ENCODE measurements around the gene PCDHAC2. TPM values are rescaled to one million over a fixed set of nuclear protein-coding genes. Genes with fewer than 3 reads are reported as not detected.

The PCDHAC2 gene
- total and polyA plus RNA-seq, 2 of the 4 experiments (the other 2 are of a cell fraction) = not detected

GRCh38 chr5:140989254-140990020 lies 23.2 kb downstream of the PCDHAC2 start:
- H3K27me3 ChIP-seq (ENCODE audit: control insufficient read depth, insufficient read depth, low read length) = no peaks in the 10 kb centered on the region
- H3K23ac ChIP-seq (ENCODE audit: low read depth, low read length) = no peak overlapping the region
- DNase-seq (no peak), ATAC-seq (ENCODE audit: low read depth) (no peak)
- TF ChIP-seq CTCF (conservative IDR thresholded peaks at IDR 0.05; ENCODE audit: low read depth, low read length) = no peak
- TF ChIP-seq CEBPB (IDR thresholded peaks at IDR 0.05; ENCODE audit: low read depth, low read length) = no peak
- no peak for TF ChIP-seq RAD21 (IDR thresholded peaks at IDR 0.05; ENCODE audit: low read length)
- no peak for TF ChIP-seq MAFK (IDR thresholded peaks at IDR 0.05; ENCODE audit: low read depth, low read length)
- no peak for TF ChIP-seq RCOR1 (IDR thresholded peaks at IDR 0.05; ENCODE audit: insufficient replicate concordance, low read length)
- no peak for TF ChIP-seq USF2 (IDR thresholded peaks at IDR 0.05; ENCODE audit: low read depth, low read length)
- TF ChIP-seq MAZ (IDR thresholded peaks at IDR 0.05; ENCODE audit: borderline replicate concordance, low read depth, low read length) = no peak
- TF ChIP-seq FOS (IDR thresholded peaks at IDR 0.05; ENCODE audit: low read depth, low read length) = no peak
- no peak for TF ChIP-seq MXI1 (IDR thresholded peaks at IDR 0.05; ENCODE audit: borderline replicate concordance, low read depth, low read length)
- H3K4ac ChIP-seq (ENCODE audit: low read depth, low read length) = no peak overlapping the region
- H3K4me3 ChIP-seq (ENCODE audit: insufficient read depth, low read depth, low read length) = no peak overlapping the region
- no peak overlapping the region for H2BK15ac ChIP-seq (ENCODE audit: low read depth, low read length)
- 10% methylated on average over 1 of the region's 7 CpGs; no CpG with 5 or more reads in 1 of the 2 experiments for WGBS, 2 experiments (ENCODE audit: extremely low coverage in 2 of 2, insufficient read length in 1 of 2)
- no peak overlapping the region for H3K27ac ChIP-seq (ENCODE audit: insufficient read depth, low read length)
- dilution Hi-C loops (cut with HindIII; ENCODE audit: low sequenced_read_pairs, unreplicated experiment) (no loop called here), intact Hi-C loops (cut with micrococcal nuclease) (no loop called here), in situ Hi-C loops (cut with MboI; ENCODE audit: low sequenced_read_pairs) (no loop called here)
- no peak overlapping the region for H2BK20ac ChIP-seq (ENCODE audit: low read depth, low read length)
- no peak overlapping the region for H3K9ac ChIP-seq (ENCODE audit: low read depth, low read length)
- H3K9me1 ChIP-seq (ENCODE audit: insufficient read depth, low read length) = no peaks in the 10 kb centered on the region
- no peaks in the 10 kb centered on the region for H3K4me1 ChIP-seq (ENCODE audit: control insufficient read depth, insufficient read depth, low read length)
- CTCF ChIA-PET = no interaction called here
- no peak overlapping the region for H2BK5ac ChIP-seq (ENCODE audit: low read depth, low read length, poor library complexity, severe bottlenecking)
- no TSS peak for BruUV-seq (replicated peaks)
- no peak overlapping the region for H3K4me2 ChIP-seq (ENCODE audit: low read depth, low read length)
- POLR2A ChIA-PET (ENCODE audit: unreplicated experiment) = no interaction called here
- H3K9me3 ChIP-seq (ENCODE audit: control insufficient read depth, insufficient read depth, low read length) = peaks cover 15% of the 10 kb centered on the region
- no peak overlapping the region for H4K5ac ChIP-seq (ENCODE audit: low read depth, low read length)
- H2AK9ac ChIP-seq (replicated peaks; ENCODE audit: low read depth, low read length, poor library complexity) = no peak overlapping the region
- H3K56ac ChIP-seq (ENCODE audit: extremely low read depth, insufficient read depth, low read length) = no peak overlapping the region
- H2BK120ac ChIP-seq (ENCODE audit: low read depth, low read length) = no peak overlapping the region
- no peak overlapping the region for H4K91ac ChIP-seq (ENCODE audit: insufficient read depth, low read depth, low read length)
- H4K8ac ChIP-seq (ENCODE audit: low read depth in 2 of 2, low read length in 2 of 2) = no peak overlapping the region
- H3K14ac ChIP-seq (replicated peaks; ENCODE audit: low read depth, low read length) = no peak overlapping the region
- no peak overlapping the region for H3K18ac ChIP-seq (ENCODE audit: low read depth, low read length)
- H2AFZ ChIP-seq (replicated peaks; ENCODE audit: low read length, poor library complexity) = no peak overlapping the region
- no peak overlapping the region for H2AK5ac ChIP-seq (ENCODE audit: low read depth, low read length)
- no peaks in the 10 kb centered on the region for H4K20me1 ChIP-seq (ENCODE audit: insufficient read depth, low read length)
- no peaks in the 10 kb centered on the region for H3K36me3 ChIP-seq (ENCODE audit: control insufficient read depth, insufficient read depth, low read length)
- H3K79me1 ChIP-seq (ENCODE audit: low read depth in 1 of 2, low read length in 2 of 2) = no peaks in the 10 kb centered on the region

All from IMR-90 (cell line).